ENCODE results near the gene RGS19.

- TF ChIP-seq TAF1 (IDR thresholded peaks at IDR 0.05; ENCODE audit: low read depth) (no peak), CEBPB (IDR thresholded peaks at IDR 0.05) (no peak), MAX (IDR thresholded peaks at IDR 0.05) (no peak), RAD21 (IDR thresholded peaks at IDR 0.05; ENCODE audit: low read depth) (no peak), EGR1 (IDR thresholded peaks at IDR 0.05) (no peak), EP300 (IDR thresholded peaks at IDR 0.05; ENCODE audit: borderline replicate concordance) (no peak), REST (IDR thresholded peaks at IDR 0.05; ENCODE audit: low read depth) (no peak), CREB1 (IDR thresholded peaks at IDR 0.05; ENCODE audit: low read depth) (no peak), TCF12 (IDR thresholded peaks at IDR 0.05; ENCODE audit: low read depth) (no peak), USF1 (IDR thresholded peaks at IDR 0.05) (no peak)
Observed at GRCh38 chr20:64071341-64072332, 7.7 kb downstream of the RGS19 start.
